Activated T-helper 2 cell treated with anti-CD3 and anti-CD28 coated beads, Interferon-gamma antibody, Interleukin-2, Interleukin-4, amounts not matched to agents 10 μg/mL and 5 μg/mL and 100 μg/mL, durations not matched to agents 14 hours and 24 hours and 36 hours (primary cell): ENCODE results near the gene STKLD1. TPM values are rescaled to one million over a fixed set of nuclear protein-coding genes. Genes with fewer than 3 reads are reported as not detected.

Experiments
- DNase-seq: peaks from one replicate; pipeline ENCODE4 v3.0.0; 2021; ENCODE audit warnings: low spot score
- H3K27ac Mint-ChIP-seq: one replicate; pipeline ENCODE4 v1.8.0; 2021; ENCODE audit warnings: mixed read lengths
- H3K27me3 Mint-ChIP-seq: one replicate; pipeline ENCODE4 v1.8.0; 2021; ENCODE audit warnings: low read depth, mixed read lengths
- H3K36me3 Mint-ChIP-seq: one replicate; pipeline ENCODE4 v1.8.0; 2021; ENCODE audit warnings: low read depth, mixed read lengths
- H3K4me1 Mint-ChIP-seq: one replicate; pipeline ENCODE4 v1.8.0; 2021; ENCODE audit warnings: low read depth, mixed read lengths
- H3K4me3 Mint-ChIP-seq: one replicate; pipeline ENCODE4 v1.8.0; 2021; ENCODE audit warnings: low read depth, mild to moderate bottlenecking, moderate library complexity, mixed read lengths
- H3K9me3 Mint-ChIP-seq: one replicate; pipeline ENCODE4 v1.8.0; 2021; ENCODE audit warnings: mixed read lengths
- intact Hi-C: fragments of 100-400 bp; cut with micrococcal nuclease; formaldehyde crosslinking; loops from one replicate; pipeline ENCODE4 v1.15.1; 2023
- total RNA-seq: library from RNA; stranded (reverse); gene quantifications from 2 replicates; pipeline ENCODE4 v1.2.3, GENCODE V29; 2022

Gene STKLD1
- total RNA-seq, 1 donor from 2014 or later: 0.87 TPM

DNA sequence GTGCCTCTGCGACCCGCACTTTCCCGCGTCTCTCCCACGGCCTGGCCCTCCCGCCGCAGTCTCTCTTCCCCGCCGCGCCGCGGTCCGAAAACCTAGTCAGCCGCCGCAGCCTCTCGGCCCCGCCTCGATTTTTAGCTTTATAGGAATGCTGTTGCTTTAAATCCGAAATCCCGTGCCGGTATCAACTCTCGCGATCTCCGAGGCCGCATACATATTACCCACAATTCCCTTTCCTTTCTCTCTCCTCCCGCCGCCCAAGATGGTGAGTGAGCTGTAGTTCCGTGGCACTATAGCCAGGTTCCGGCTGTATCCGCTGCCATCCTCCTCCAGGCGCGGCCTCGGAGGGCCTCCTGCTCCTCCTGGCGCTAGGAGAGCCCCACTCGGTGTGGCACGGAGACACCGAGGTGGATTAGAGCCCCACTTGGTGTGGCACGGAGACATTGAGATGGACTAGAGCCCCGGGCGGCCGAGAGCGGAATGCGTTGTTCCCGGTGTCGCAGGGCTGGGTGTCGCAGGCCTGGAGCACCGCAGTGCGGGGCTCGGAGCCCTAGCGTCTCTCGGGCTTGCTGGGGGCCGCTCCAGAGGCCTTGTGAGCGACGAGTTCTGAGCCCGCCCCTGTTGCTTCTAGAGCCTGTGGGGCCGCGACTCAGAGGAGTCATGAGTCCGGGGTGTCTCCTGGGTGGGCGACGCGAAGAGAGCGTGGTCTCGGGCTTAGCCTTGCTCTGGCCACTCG is 28.0 kb upstream of the STKLD1 start, which contains the start of the genes MED22 and RPL7A:
TSS of gene MED22 (minus strand) at position 147 of the 733 bp plus-strand sequence. CDS start 1,469 bp downstream, outside the sequence.
TSS of gene RPL7A (plus strand) at position 234 of the 733 bp plus-strand sequence. CDS start at position 260, 26 bp downstream.
- DNase-seq: peak; percentile 91
- Mint-ChIP-seq H3K27me3 (no peaks in the 10 kb centered on the region), H3K9me3 (no peaks in the 10 kb centered on the region), H3K36me3 (peaks cover 83% of the 10 kb centered on the region), H3K27ac (peak within 1 kb of the TSS; percentile 96), H3K4me3 (peak within 1 kb of the TSS; percentile 98), H3K4me1 (peaks cover 33% of the 10 kb centered on the region)
- intact Hi-C loops: loop anchor here (1.0 to 5.0 kb wide), 5 partner anchors 8 to 69 kb away; partner anchors contain the start of genes REXO4, STKLD1, SURF1 and SURF2

DNA sequence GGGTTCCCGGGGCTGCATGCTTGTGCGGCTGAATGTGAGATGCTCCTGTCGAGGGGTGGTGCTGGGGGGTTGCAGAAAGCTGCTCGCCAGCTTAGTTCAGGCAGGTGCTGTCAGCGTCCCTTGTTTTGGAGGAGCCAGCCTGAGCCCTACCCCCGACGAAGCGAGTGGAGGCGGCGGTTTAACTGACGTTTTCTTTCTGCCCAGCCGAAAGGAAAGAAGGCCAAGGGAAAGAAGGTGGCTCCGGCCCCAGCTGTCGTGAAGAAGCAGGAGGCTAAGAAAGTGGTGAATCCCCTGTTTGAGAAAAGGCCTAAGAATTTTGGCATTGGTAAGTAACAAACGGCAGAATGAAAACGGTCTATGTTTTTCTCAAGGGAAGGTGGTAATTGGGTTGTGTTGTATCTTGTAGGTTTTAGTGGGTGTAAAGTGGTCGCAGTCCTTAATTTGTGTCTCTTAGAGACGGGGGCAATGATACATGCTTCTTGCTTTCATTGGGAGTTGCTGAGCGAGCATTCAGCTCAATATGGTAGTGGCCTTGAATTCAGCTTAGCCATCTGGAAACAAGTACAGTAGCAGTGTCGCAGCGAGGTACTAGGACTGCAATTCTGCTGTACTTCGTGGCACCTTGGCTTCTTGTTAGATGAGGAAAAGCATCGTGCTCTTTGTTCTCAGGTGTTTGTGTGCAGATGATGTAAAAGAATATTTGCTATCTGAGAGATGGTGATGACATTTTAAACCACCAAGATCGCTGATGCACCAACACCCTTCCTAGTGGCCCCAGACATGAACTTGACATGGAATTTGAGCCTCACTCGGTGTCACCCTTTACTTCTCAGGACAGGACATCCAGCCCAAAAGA is 27.2 kb upstream of the STKLD1 start:
- peaks cover 34% of the 10 kb centered on the region for H3K4me1 Mint-ChIP-seq
- H3K4me3 Mint-ChIP-seq: peak overlapping the region; percentile 98
- DNase-seq: no peak
- no peaks in the 10 kb centered on the region for H3K27me3 Mint-ChIP-seq
- H3K27ac Mint-ChIP-seq: peak overlapping the region; percentile 96
- no peaks in the 10 kb centered on the region for H3K9me3 Mint-ChIP-seq
- H3K36me3 Mint-ChIP-seq: peaks cover 82% of the 10 kb centered on the region
- intact Hi-C loops: loop anchor here (1.0 to 5.0 kb wide), 5 partner anchors 7 to 68 kb away; partner anchors contain the start of genes REXO4, STKLD1, SURF1 and SURF2

DNA sequence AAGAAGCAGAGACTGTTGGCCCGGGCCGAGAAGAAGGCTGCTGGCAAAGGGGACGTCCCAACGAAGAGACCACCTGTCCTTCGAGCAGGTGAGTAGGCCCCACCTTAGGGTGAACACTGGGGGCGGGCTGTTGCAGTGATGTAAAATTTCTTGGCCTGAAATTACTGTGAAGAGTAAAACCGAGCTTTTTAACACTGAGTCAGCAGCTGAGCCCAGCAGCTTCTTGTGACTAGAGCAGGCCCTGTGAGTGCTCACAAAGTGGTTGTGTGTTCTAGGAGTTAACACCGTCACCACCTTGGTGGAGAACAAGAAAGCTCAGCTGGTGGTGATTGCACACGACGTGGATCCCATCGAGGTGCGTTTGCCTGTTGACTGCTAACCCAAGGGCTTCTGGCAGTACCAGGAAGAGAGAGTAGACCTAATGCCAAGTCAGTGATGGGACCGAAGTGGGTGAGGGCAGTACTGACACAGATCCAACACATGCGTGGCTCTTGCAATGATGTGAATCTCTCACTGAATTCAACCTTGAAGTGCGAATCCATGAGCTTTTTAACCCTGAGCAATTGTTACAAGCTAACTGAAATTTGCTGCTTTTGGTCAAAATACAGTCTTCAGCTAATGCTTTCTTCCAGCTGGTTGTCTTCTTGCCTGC is 26.1 kb upstream of the STKLD1 start:
- Mint-ChIP-seq H3K4me3 (peak overlapping the region; percentile 98), H3K4me1 (peaks cover 38% of the 10 kb centered on the region), H3K36me3 (peaks cover 74% of the 10 kb centered on the region), H3K9me3 (no peaks in the 10 kb centered on the region), H3K27ac (peak overlapping the region; percentile 96), H3K27me3 (no peaks in the 10 kb centered on the region)
- intact Hi-C loops: loop anchor here (5.0 kb wide), 1 partner anchor 67 kb away; the partner anchor contains the start of gene REXO4
- DNase-seq: no peak

- no peak overlapping the region for H3K27ac Mint-ChIP-seq
- no peak for DNase-seq
- H3K4me1 Mint-ChIP-seq: peaks cover 32% of the 10 kb centered on the region
- no peaks in the 10 kb centered on the region for H3K9me3 Mint-ChIP-seq
- peaks cover 64% of the 10 kb centered on the region for H3K36me3 Mint-ChIP-seq
- intact Hi-C loops: no loop called here
- H3K4me3 Mint-ChIP-seq: peak overlapping the region; percentile 2
- H3K27me3 Mint-ChIP-seq: no peaks in the 10 kb centered on the region
Measured at GRCh38 chr9:133351526-133351907, 24.6 kb upstream of the STKLD1 start.

DNA sequence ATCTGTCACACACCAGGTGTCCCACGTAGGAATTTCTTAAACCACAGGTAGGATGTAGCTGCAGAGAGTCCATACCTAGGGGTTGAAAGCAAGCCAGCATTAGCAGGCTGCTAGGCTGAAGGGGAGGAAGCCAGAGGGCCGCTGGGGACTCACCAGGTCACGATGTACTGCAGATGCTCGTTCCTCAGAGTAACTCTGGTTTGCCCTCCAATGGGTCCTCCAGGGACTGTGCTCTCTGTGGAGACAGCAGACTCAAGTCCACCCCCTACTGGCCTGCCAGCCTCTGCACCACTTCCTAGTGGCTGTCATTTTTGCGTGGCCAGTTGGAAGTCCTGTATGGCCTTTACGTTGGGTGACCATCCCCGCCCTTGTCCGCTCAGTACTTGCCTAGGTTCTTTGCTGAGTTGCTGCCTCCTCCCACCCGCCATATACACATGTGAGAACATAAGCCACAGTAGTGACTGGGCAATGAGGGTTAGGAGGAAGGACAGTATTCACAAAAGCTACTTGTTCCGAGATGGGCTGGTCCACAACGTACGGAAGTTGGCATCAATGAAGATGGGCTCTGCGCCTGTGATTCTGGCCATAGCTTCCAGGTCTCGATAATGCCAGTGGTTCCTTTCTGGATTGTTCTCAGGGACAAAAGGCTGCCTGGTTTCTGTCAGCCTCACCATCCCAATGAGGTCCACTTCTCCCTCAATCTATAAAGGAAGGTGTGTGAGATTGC is 24.1 kb upstream of the STKLD1 start:
- H3K27ac Mint-ChIP-seq: no peak overlapping the region
- no peak for DNase-seq
- H3K36me3 Mint-ChIP-seq: peaks cover 58% of the 10 kb centered on the region
- H3K9me3 Mint-ChIP-seq: no peaks in the 10 kb centered on the region
- intact Hi-C loops: no loop called here
- H3K4me3 Mint-ChIP-seq: no peak overlapping the region
- H3K27me3 Mint-ChIP-seq: no peaks in the 10 kb centered on the region
- H3K4me1 Mint-ChIP-seq: peaks cover 26% of the 10 kb centered on the region

DNA sequence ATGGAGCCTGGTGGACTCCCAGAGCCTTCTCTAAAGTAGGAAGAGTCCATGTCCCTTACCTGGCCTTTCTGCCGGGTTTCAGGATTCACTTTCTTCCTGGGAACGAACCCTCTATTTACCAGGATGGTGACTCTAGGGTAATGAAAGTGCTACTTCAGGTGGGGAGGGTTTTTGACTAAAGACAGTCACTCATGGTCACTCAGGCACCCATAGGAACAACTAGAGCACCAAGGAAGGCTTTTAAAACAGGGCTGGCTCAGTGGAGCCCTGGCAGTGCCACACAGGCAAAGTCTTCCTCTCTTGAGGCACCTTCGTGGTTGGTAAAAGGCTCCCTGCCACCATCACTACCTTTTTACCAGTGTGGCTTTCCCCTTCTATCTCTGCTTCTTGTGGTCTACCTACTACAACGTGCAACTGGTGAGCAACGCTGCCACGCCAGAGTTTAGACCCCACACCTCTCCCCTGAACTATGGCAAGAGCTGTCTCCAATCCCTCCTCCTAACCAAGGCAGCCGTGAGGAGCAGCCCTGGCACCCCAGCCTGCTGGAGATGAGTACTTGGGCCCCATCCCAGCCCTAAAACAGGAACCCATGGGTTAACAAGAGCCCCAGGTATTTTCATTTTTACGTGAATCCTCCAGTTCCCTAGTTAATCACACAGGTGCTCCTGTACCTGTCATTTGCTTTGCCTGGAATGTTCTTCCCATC is 23.4 kb upstream of the STKLD1 start:
- DNase-seq: no peak
- H3K4me1 Mint-ChIP-seq: peaks cover 32% of the 10 kb centered on the region
- H3K27me3 Mint-ChIP-seq: no peaks in the 10 kb centered on the region
- H3K4me3 Mint-ChIP-seq: peak overlapping the region; percentile 14
- intact Hi-C loops: no loop called here
- no peaks in the 10 kb centered on the region for H3K9me3 Mint-ChIP-seq
- H3K36me3 Mint-ChIP-seq: peaks cover 60% of the 10 kb centered on the region
- H3K27ac Mint-ChIP-seq: no peak overlapping the region

GRCh38 chr9:133353548-133353947 is 22.6 kb upstream of the STKLD1 start:
- H3K36me3 Mint-ChIP-seq: peaks cover 60% of the 10 kb centered on the region
- H3K4me1 Mint-ChIP-seq: peaks cover 38% of the 10 kb centered on the region
- intact Hi-C loops: no loop called here
- H3K4me3 Mint-ChIP-seq: no peak overlapping the region
- H3K27ac Mint-ChIP-seq: peak overlapping the region; percentile 24
- H3K9me3 Mint-ChIP-seq: no peaks in the 10 kb centered on the region
- no peak for DNase-seq
- no peaks in the 10 kb centered on the region for H3K27me3 Mint-ChIP-seq

- Mint-ChIP-seq H3K27ac (no peak overlapping the region), H3K4me1 (peaks cover 33% of the 10 kb centered on the region), H3K36me3 (peaks cover 50% of the 10 kb centered on the region), H3K9me3 (no peaks in the 10 kb centered on the region), H3K4me3 (peak overlapping the region; percentile 88), H3K27me3 (no peaks in the 10 kb centered on the region)
- DNase-seq: no peak
- intact Hi-C loops: loop anchor here (5.0 kb wide), 1 partner anchor 133 kb away; no protein-coding TSS in a partner anchor
Measured at GRCh38 chr9:133354766-133355165, 21.4 kb upstream of the STKLD1 start.

DNA sequence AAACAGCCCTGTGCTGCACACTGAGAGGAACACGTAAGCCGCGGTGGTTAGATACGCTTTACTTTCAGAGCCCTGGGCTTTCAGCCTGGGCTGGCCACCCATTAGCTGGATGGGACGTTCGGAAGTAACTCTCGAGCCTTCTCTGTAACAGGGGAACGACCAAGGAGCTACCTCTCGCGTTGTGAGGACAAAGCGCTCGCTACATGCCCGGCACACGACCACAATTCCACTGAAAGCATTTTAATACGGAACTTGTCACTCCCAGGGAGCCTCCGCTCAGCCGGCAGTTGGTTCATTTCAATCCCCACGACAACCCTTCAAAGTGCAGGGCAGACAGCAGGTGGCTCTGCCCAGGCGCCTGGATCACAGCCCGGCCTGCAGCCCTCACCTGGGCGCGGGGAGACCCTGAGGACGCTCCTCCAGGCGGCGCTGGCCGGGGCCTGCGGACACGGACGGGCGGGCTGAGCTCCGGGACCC is 20.2 kb upstream of the STKLD1 start:
- intact Hi-C loops: loop anchor here (1.0 to 5.0 kb wide), 4 partner anchors 8 to 131 kb away; partner anchors contain the start of genes MED22, RPL7A and SURF6
- Mint-ChIP-seq H3K4me1 (peaks cover 35% of the 10 kb centered on the region), H3K9me3 (no peaks in the 10 kb centered on the region), H3K36me3 (peaks cover 48% of the 10 kb centered on the region), H3K4me3 (peak overlapping the region; percentile 88), H3K27me3 (no peaks in the 10 kb centered on the region), H3K27ac (peak overlapping the region; percentile 74)
- no peak for DNase-seq

DNA sequence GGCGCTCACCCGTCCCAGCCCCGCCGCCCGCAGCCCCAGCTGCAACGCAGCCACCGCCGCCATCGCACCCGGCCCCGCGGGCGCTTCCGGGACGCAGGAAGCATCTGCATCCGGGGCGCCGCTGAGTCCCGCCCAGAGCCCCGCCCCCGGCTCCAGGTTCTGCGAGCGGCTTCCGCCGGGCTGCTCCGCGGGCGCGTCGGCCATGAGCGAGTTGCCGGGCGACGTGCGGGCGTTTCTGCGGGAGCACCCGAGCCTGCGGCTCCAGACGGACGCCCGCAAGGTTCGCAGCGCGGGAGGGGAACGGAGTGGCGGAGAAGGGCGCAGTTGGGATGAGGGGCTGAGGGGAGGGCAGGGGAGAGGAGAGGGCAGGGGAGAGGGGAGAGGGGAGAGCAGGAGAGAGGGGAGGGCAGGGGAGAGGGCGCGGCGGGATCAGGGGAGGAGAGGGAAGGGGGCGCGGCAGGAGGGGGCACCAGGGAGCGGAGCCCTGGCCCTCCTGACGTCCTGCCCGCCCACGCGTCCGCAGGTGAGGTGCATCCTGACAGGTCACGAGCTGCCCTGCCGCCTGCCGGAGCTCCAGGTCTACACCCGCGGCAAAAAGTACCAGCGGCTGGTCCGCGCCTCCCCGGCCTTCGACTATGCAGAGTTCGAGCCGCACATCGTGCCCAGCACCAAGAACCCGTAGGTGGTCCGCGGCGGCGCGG is 19.6 kb upstream of the STKLD1 start, which contains the start of the genes SURF1 and SURF2:
TSS of gene SURF1 (minus strand) at position 97 of the 701 bp plus-strand sequence. CDS start at position 63, 34 bp downstream.
TSS of gene SURF2 (plus strand) at position 160 of the 701 bp plus-strand sequence. CDS start at position 203, 43 bp downstream.
- Mint-ChIP-seq H3K36me3 (peaks cover 48% of the 10 kb centered on the region), H3K4me1 (peaks cover 41% of the 10 kb centered on the region), H3K27me3 (no peaks in the 10 kb centered on the region), H3K9me3 (no peaks in the 10 kb centered on the region), H3K27ac (peak within 1 kb of the TSS; percentile 74), H3K4me3 (peak within 1 kb of the TSS; percentile 88)
- DNase-seq: peak; percentile 88
- intact Hi-C loops: loop anchor here (1.0 to 5.0 kb wide), 4 partner anchors 8 to 131 kb away; partner anchors contain the start of genes MED22, RPL7A and SURF6
